ENCODE measurements around the gene ACSM3. TPM values are rescaled to one million over a fixed set of nuclear protein-coding genes. Genes with fewer than 3 reads are reported as not detected.
A peak's percentile ranks its signal among the peaks of the same experiment; 100 is the strongest.

ACSM3 gene
- total and polyA plus RNA-seq, 9 of the 15 experiments (the other 6 are each of a cell fraction or from before 2014, with no cell fraction given) = 112 to 420 (median 182) TPM

DNA sequence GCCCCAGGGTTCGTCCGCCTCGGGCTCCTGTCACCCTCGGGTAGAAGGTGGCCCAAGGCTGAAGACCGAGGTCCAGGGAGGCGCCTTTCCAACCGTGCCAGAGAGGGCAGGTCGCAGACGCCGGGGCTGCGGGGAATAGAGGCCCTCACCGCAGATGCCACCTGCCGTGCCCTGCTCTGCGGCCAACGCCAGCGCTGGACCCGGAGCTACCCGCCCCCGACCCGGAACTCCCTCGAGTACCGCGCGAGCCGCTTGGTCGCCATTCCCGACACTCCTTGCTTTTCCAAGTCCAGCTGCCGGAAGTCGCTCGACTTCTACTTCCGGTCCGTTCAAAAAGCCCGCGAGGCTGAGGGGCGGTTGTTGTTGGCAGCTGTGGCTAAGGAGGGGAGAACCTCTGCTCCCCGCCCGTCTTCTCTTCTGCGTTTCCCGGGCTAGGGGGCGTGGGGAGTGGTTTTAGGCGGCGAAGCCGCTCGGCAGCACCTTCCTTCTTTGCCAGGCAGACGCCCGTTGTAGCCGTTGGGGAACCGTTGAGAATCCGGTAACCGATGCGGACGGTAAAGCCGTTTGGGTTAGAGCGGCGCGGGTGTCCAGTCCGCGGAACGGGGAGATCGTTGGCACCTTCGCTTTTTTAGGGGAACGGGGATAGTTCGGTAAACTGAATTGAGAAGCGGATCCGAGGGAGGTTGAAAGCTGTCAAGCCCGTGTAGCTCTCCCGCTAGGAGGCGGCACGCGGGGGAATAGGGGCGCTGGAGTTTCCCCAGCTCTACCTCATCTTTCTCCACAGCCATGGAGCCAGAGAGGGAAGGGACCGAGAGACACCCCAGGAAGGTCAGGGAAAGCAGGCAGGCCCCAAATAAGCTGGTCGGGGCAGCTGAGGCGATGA lies 42.6 kb downstream of the ACSM3 start, which contains the start of the genes ERI2 and REXO5 (continued):
- no peak for TF ChIP-seq MCM3 (IDR thresholded peaks at IDR 0.05)
- peak; percentile 41; the same call in 1 of the 2 replicates for TF ChIP-seq CHD2 (IDR thresholded peaks at IDR 0.05; ENCODE audit: low read depth, low read length)
- peak; percentile 93 for TF ChIP-seq SUPT5H (IDR thresholded peaks at IDR 0.05)
- TF ChIP-seq SMAD2 (IDR thresholded peaks at IDR 0.05; ENCODE audit: low read depth, low read length) = no peak
- no peak for TF ChIP-seq ZFP1 (CRISPR knock-in tag; IDR thresholded peaks at IDR 0.05)
- TF ChIP-seq, protein P1, sequence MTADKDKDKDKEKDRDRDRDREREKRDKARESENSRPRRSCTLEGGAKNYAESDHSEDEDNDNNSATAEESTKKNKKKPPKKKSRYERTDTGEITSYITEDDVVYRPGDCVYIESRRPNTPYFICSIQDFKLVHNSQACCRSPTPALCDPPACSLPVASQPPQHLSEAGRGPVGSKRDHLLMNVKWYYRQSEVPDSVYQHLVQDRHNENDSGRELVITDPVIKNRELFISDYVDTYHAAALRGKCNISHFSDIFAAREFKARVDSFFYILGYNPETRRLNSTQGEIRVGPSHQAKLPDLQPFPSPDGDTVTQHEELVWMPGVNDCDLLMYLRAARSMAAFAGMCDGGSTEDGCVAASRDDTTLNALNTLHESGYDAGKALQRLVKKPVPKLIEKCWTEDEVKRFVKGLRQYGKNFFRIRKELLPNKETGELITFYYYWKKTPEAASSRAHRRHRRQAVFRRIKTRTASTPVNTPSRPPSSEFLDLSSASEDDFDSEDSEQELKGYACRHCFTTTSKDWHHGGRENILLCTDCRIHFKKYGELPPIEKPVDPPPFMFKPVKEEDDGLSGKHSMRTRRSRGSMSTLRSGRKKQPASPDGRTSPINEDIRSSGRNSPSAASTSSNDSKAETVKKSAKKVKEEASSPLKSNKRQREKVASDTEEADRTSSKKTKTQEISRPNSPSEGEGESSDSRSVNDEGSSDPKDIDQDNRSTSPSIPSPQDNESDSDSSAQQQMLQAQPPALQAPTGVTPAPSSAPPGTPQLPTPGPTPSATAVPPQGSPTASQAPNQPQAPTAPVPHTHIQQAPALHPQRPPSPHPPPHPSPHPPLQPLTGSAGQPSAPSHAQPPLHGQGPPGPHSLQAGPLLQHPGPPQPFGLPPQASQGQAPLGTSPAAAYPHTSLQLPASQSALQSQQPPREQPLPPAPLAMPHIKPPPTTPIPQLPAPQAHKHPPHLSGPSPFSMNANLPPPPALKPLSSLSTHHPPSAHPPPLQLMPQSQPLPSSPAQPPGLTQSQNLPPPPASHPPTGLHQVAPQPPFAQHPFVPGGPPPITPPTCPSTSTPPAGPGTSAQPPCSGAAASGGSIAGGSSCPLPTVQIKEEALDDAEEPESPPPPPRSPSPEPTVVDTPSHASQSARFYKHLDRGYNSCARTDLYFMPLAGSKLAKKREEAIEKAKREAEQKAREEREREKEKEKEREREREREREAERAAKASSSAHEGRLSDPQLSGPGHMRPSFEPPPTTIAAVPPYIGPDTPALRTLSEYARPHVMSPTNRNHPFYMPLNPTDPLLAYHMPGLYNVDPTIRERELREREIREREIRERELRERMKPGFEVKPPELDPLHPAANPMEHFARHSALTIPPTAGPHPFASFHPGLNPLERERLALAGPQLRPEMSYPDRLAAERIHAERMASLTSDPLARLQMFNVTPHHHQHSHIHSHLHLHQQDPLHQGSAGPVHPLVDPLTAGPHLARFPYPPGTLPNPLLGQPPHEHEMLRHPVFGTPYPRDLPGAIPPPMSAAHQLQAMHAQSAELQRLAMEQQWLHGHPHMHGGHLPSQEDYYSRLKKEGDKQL (CRISPR knock-in tag; IDR thresholded peaks at IDR 0.05; ENCODE audit: borderline replicate concordance) = no peak
- peak; percentile 49; the same call in 1 of the 2 replicates for TF ChIP-seq EGR1 (conservative IDR thresholded peaks at IDR 0.05)
- no peak for TF ChIP-seq FOXA1 (IDR thresholded peaks at IDR 0.05; ENCODE audit: borderline replicate concordance)
- TF ChIP-seq, protein P2, sequence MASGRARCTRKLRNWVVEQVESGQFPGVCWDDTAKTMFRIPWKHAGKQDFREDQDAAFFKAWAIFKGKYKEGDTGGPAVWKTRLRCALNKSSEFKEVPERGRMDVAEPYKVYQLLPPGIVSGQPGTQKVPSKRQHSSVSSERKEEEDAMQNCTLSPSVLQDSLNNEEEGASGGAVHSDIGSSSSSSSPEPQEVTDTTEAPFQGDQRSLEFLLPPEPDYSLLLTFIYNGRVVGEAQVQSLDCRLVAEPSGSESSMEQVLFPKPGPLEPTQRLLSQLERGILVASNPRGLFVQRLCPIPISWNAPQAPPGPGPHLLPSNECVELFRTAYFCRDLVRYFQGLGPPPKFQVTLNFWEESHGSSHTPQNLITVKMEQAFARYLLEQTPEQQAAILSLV (tag; IDR thresholded peaks at IDR 0.05) = no peak
- peak; percentile 50 for TF ChIP-seq ERF (CRISPR knock-in tag; IDR thresholded peaks at IDR 0.05)
- peak; percentile 13; the same call in 1 of the 2 replicates for TF ChIP-seq SMARCA5 (IDR thresholded peaks at IDR 0.05)
- TF ChIP-seq ELF2 (CRISPR knock-in tag; IDR thresholded peaks at IDR 0.05) = peak; percentile 52
- TF ChIP-seq SAP30 (IDR thresholded peaks at IDR 0.05; ENCODE audit: borderline replicate concordance, insufficient read depth, low read depth, low read length, poor library complexity, severe bottlenecking) = peak; percentile 95
- TF ChIP-seq EP400 (IDR thresholded peaks at IDR 0.05) = peak; percentile 97
- TF ChIP-seq ZNF143 (CRISPR knock-in tag; IDR thresholded peaks at IDR 0.05) = peak; percentile 42
- no peak for TF ChIP-seq RBM34 (IDR thresholded peaks at IDR 0.05; ENCODE audit: borderline replicate concordance, insufficient read depth, low read length)
- no peak for TF ChIP-seq CBFB (CRISPR knock-in tag; IDR thresholded peaks at IDR 0.05)
- no peak for TF ChIP-seq EWSR1 (IDR thresholded peaks at IDR 0.05; ENCODE audit: borderline replicate concordance, low read depth, partially characterized antibody)
- TF ChIP-seq HDAC2 (IDR thresholded peaks at IDR 0.05) = peak; percentile 79; the same call in 1 of the 2 replicates

Data from K562 (cell line).